ENCODE measurements around the gene CRACDL. TPM values are rescaled to one million over a fixed set of nuclear protein-coding genes. Genes with fewer than 3 reads are reported as not detected.

Gene CRACDL
- total RNA-seq, 2 experiments from 2014 or later = 0.59 TPM; not detected in 1

- Mint-ChIP-seq H3K4me3 (no peak overlapping the region), H3K9me3 (ENCODE audit: low read depth) (peaks cover 13% of the 10 kb centered on the region), H3K36me3 (ENCODE audit: low read depth) (peaks cover 4% of the 10 kb centered on the region), H3K27me3 (peaks cover 4% of the 10 kb centered on the region), H3K4me1 (peaks cover 12% of the 10 kb centered on the region), H3K27ac (no peak overlapping the region)
- ATAC-seq (no peak), DNase-seq (no peak)
- POLR2A ChIA-PET = no interaction called here
- CTCF ChIA-PET = no interaction called here
- intact Hi-C loops (cut with DNase I, micrococcal nuclease) = no loop called here
Measured at GRCh38 chr2:98866033-98866432, 70.0 kb downstream of the CRACDL start.

- H3K27me3 Mint-ChIP-seq = peaks cover 7% of the 10 kb centered on the region
- H3K4me3 Mint-ChIP-seq = no peak overlapping the region
- DNase-seq (no peak), ATAC-seq (no peak)
- ChIA-PET POLR2A (no interaction called here), CTCF (interaction anchor here (1.1 kb wide), 1 partner anchor 11 kb away, joined by 5 read pairs; no protein-coding TSS in a partner anchor)
- H3K4me1 Mint-ChIP-seq = peaks cover 9% of the 10 kb centered on the region
- H3K9me3 Mint-ChIP-seq (ENCODE audit: low read depth) = peaks cover 30% of the 10 kb centered on the region
- no peak overlapping the region for H3K27ac Mint-ChIP-seq
- H3K36me3 Mint-ChIP-seq (ENCODE audit: low read depth) = peaks cover 7% of the 10 kb centered on the region
- intact Hi-C loops (cut with DNase I, micrococcal nuclease) = no loop called here
Measured at GRCh38 chr2:98861601-98862000, 74.4 kb downstream of the CRACDL start.

- ChIA-PET POLR2A (no interaction called here), CTCF (no interaction called here)
- peaks cover 7% of the 10 kb centered on the region for H3K27me3 Mint-ChIP-seq
- no peak overlapping the region for H3K27ac Mint-ChIP-seq
- DNase-seq (no peak), ATAC-seq (no peak)
- intact Hi-C loops (cut with DNase I, micrococcal nuclease) = no loop called here
- no peaks in the 10 kb centered on the region for H3K4me1 Mint-ChIP-seq
- H3K4me3 Mint-ChIP-seq = no peak overlapping the region
- peaks cover 10% of the 10 kb centered on the region for H3K36me3 Mint-ChIP-seq (ENCODE audit: low read depth)
- H3K9me3 Mint-ChIP-seq (ENCODE audit: low read depth) = peaks cover 33% of the 10 kb centered on the region
Measured at GRCh38 chr2:98859323-98859722, 76.7 kb downstream of the CRACDL start.

- Mint-ChIP-seq H3K27ac (no peak overlapping the region), H3K9me3 (ENCODE audit: low read depth) (peaks cover 23% of the 10 kb centered on the region), H3K4me1 (no peaks in the 10 kb centered on the region), H3K4me3 (no peak overlapping the region), H3K36me3 (ENCODE audit: low read depth) (peaks cover 5% of the 10 kb centered on the region), H3K27me3 (peaks cover 9% of the 10 kb centered on the region)
- ATAC-seq (no peak), DNase-seq (no peak)
- intact Hi-C loops (cut with DNase I, micrococcal nuclease) = no loop called here
- ChIA-PET POLR2A (interaction anchor here (0.6 kb wide), 1 partner anchor 166 kb away, joined by 5 read pairs; no protein-coding TSS in a partner anchor), CTCF (no interaction called here)
Measured at GRCh38 chr2:98857001-98857400, 79.0 kb downstream of the CRACDL start.

- Mint-ChIP-seq H3K36me3 (ENCODE audit: low read depth) (peaks cover 5% of the 10 kb centered on the region), H3K4me3 (no peak overlapping the region), H3K27me3 (peaks cover 13% of the 10 kb centered on the region), H3K4me1 (no peaks in the 10 kb centered on the region), H3K9me3 (ENCODE audit: low read depth) (peaks cover 14% of the 10 kb centered on the region), H3K27ac (no peak overlapping the region)
- no peak for ATAC-seq
- intact Hi-C loops (cut with DNase I, micrococcal nuclease) = no loop called here
- ChIA-PET CTCF (no interaction called here), POLR2A (no interaction called here)
- no peak for DNase-seq
Measured at GRCh38 chr2:98854682-98855081, 81.3 kb downstream of the CRACDL start.

GRCh38 chr2:98852932-98853331 is 83.1 kb downstream of the CRACDL start:
- Mint-ChIP-seq H3K9me3 (ENCODE audit: low read depth) (peaks cover 8% of the 10 kb centered on the region), H3K27ac (no peak overlapping the region), H3K4me1 (no peaks in the 10 kb centered on the region), H3K27me3 (peaks cover 13% of the 10 kb centered on the region), H3K4me3 (no peak overlapping the region), H3K36me3 (ENCODE audit: low read depth) (peaks cover 3% of the 10 kb centered on the region)
- CTCF ChIA-PET = no interaction called here
- POLR2A ChIA-PET = no interaction called here
- DNase-seq (no peak), ATAC-seq (no peak)
- intact Hi-C loops (cut with DNase I, micrococcal nuclease) = no loop called here

GRCh38 chr2:98850074-98850473 is 86.0 kb downstream of the CRACDL start:
- intact Hi-C loops (cut with DNase I, micrococcal nuclease) = no loop called here
- no peaks in the 10 kb centered on the region for H3K36me3 Mint-ChIP-seq (ENCODE audit: low read depth)
- POLR2A ChIA-PET = no interaction called here
- no peaks in the 10 kb centered on the region for H3K9me3 Mint-ChIP-seq (ENCODE audit: low read depth)
- no peak overlapping the region for H3K27ac Mint-ChIP-seq
- no peaks in the 10 kb centered on the region for H3K4me1 Mint-ChIP-seq
- no peak for ATAC-seq
- no peak for DNase-seq
- CTCF ChIA-PET = interaction anchor here (0.6 to 1.5 kb wide), 3 partner anchors 12 to 328 kb away, joined by 3 to 5 read pairs (median 3); no protein-coding TSS in a partner anchor
- peaks cover 11% of the 10 kb centered on the region for H3K27me3 Mint-ChIP-seq
- no peak overlapping the region for H3K4me3 Mint-ChIP-seq

- CTCF ChIA-PET = no interaction called here
- intact Hi-C loops (cut with DNase I, micrococcal nuclease) = no loop called here
- no peak for ATAC-seq
- Mint-ChIP-seq H3K27ac (no peak overlapping the region), H3K36me3 (ENCODE audit: low read depth) (no peaks in the 10 kb centered on the region), H3K4me1 (no peaks in the 10 kb centered on the region), H3K27me3 (peaks cover 11% of the 10 kb centered on the region), H3K9me3 (ENCODE audit: low read depth) (no peaks in the 10 kb centered on the region), H3K4me3 (no peak overlapping the region)
- no peak for DNase-seq
- POLR2A ChIA-PET = no interaction called here
Measured at GRCh38 chr2:98849113-98849512, 86.9 kb downstream of the CRACDL start.

- H3K4me1 Mint-ChIP-seq = no peaks in the 10 kb centered on the region
- DNase-seq (no peak), ATAC-seq (no peak)
- H3K4me3 Mint-ChIP-seq = no peak overlapping the region
- H3K27ac Mint-ChIP-seq = no peak overlapping the region
- peaks cover 8% of the 10 kb centered on the region for H3K27me3 Mint-ChIP-seq
- intact Hi-C loops (cut with DNase I, micrococcal nuclease) = no loop called here
- H3K36me3 Mint-ChIP-seq (ENCODE audit: low read depth) = no peaks in the 10 kb centered on the region
- ChIA-PET CTCF (no interaction called here), POLR2A (no interaction called here)
- no peaks in the 10 kb centered on the region for H3K9me3 Mint-ChIP-seq (ENCODE audit: low read depth)
Measured at GRCh38 chr2:98847853-98848252, 88.2 kb downstream of the CRACDL start.

GRCh38 chr2:98846041-98846440 is 90.0 kb downstream of the CRACDL start:
- Mint-ChIP-seq H3K27me3 (peaks cover 7% of the 10 kb centered on the region), H3K36me3 (ENCODE audit: low read depth) (no peaks in the 10 kb centered on the region), H3K4me3 (no peak overlapping the region), H3K27ac (no peak overlapping the region), H3K4me1 (no peaks in the 10 kb centered on the region), H3K9me3 (ENCODE audit: low read depth) (no peaks in the 10 kb centered on the region)
- intact Hi-C loops (cut with DNase I, micrococcal nuclease) = no loop called here
- CTCF ChIA-PET = interaction anchor here (0.7 to 1.0 kb wide), 2 partner anchors 201 to 668 kb away, joined by 3 read pairs; no protein-coding TSS in a partner anchor
- ATAC-seq (no peak), DNase-seq (no peak)
- POLR2A ChIA-PET = no interaction called here

GRCh38 chr2:98842136-98842535 is 93.9 kb downstream of the CRACDL start:
- DNase-seq (no peak), ATAC-seq (no peak)
- Mint-ChIP-seq H3K36me3 (ENCODE audit: low read depth) (no peaks in the 10 kb centered on the region), H3K27me3 (peaks cover 4% of the 10 kb centered on the region), H3K9me3 (ENCODE audit: low read depth) (no peaks in the 10 kb centered on the region), H3K4me3 (no peak overlapping the region), H3K27ac (no peak overlapping the region), H3K4me1 (peaks cover 1% of the 10 kb centered on the region)
- CTCF ChIA-PET = no interaction called here
- POLR2A ChIA-PET = no interaction called here
- intact Hi-C loops (cut with DNase I, micrococcal nuclease) = no loop called here

- DNase-seq = no peak
- Mint-ChIP-seq H3K9me3 (ENCODE audit: low read depth) (no peaks in the 10 kb centered on the region), H3K27me3 (peaks cover 4% of the 10 kb centered on the region), H3K4me3 (no peak overlapping the region), H3K36me3 (ENCODE audit: low read depth) (no peaks in the 10 kb centered on the region), H3K4me1 (peaks cover 18% of the 10 kb centered on the region), H3K27ac (no peak overlapping the region)
- intact Hi-C loops (cut with DNase I, micrococcal nuclease) = loop anchor here (5.0 kb wide), 3 partner anchors 112 to 338 kb away; no protein-coding TSS in a partner anchor
- POLR2A ChIA-PET = no interaction called here
- CTCF ChIA-PET = interaction anchor here (0.6 to 5.7 kb wide), 10 partner anchors 8 to 394 kb away, joined by 3 to 41 read pairs (median 3); no protein-coding TSS in a partner anchor
- no peak for ATAC-seq
Measured at GRCh38 chr2:98839292-98839691, 96.7 kb downstream of the CRACDL start.

Data from activated CD4-positive, alpha-beta T cell treated with anti-CD3 and anti-CD28 coated beads for 36 hours (primary cell).